HCT116 (cell line): Measurements from ENCODE around the gene MINDY4. TPM values are rescaled to one million over a fixed set of nuclear protein-coding genes. Genes with fewer than 3 reads are reported as not detected.

Source experiments
- ATAC-seq: fragments of 200-7000 bp; cut with Tn5 transposase; 2 replicates; pipeline ENCODE4 v1.9.1; 2020; ENCODE audit warnings: mild to moderate bottlenecking, moderate library complexity
- BruUV-seq: library from RNA; stranded (reverse); fragments of 400-500 nt; replicated peaks from 2 replicates; lab custom pipeline; 2021; lab: Mats Ljungman, UMichigan
- CTCF ChIA-PET: fragments of 300-600 bp; sonication (Branson Sonifier 250); formaldehyde crosslinking; loops from one replicate; lab custom pipeline; 2021; ENCODE audit warnings: antibody characterized with exemption; lab: Charles Lee
- POLR2A ChIA-PET: fragments of 300-600, 350-600 bp; sonication (Branson Sonifier 250); formaldehyde crosslinking; loops from one replicate; lab custom pipeline; 2021; ENCODE audit warnings: antibody characterized with exemption; lab: Charles Lee
- RAD21 ChIA-PET, 2 experiments: fragments of 300-600 bp; sonication (Branson Sonifier 250); formaldehyde crosslinking; loops; one replicate each; lab custom pipeline; 2023; ENCODE audit warnings: low total read pairs in 2 of 2; ENCODE audit not compliant: uncharacterized antibody in 2 of 2, unreplicated experiment in 2 of 2, low non-redundant PET in 1 of 2; lab: Charles Lee
- DNase-seq: peaks from one replicate; pipeline ENCODE4 v3.0.0-alpha.2; 2010; ENCODE audit warnings: low read depth, low spot score
- H2AFZ ChIP-seq: fragments of 200-600 bp; shearing (Covaris generic), sonication (generic); 2 replicates; pipeline ENCODE4 v1.6.1; 2017; ENCODE audit warnings: low read depth, mixed run types, mixed read lengths, antibody characterized with exemption, low read length; ENCODE audit not compliant: poor library complexity, severe bottlenecking
- H3K27ac ChIP-seq: 2 replicates; pipeline ENCODE4 v1.5.1; 2012; ENCODE audit warnings: low read depth, low read length
- H3K27me3 ChIP-seq: fragments of 200-600 bp; sonication (generic); 2 replicates; pipeline ENCODE4 v1.6.1; 2016; ENCODE audit warnings: mixed run types, low read length, mixed read lengths; ENCODE audit not compliant: insufficient read depth
- H3K36me3 ChIP-seq, 2 experiments: fragments of 200-500 bp in 1 of 2; fragments of 200-600 bp in 1 of 2; sonication (Bioruptor generic) in 1 of 2; sonication (generic) in 1 of 2; 2 replicates each; pipeline versions ENCODE4 v1.5.1 to v1.6.1; 2014 to 2016; ENCODE audit warnings: low read length in 2 of 2, inconsistent platforms in 1 of 2, mixed read lengths in 1 of 2, mixed run types in 1 of 2; ENCODE audit not compliant: insufficient read depth in 2 of 2, control insufficient read depth in 1 of 2
- H3K4me1 ChIP-seq, 2 experiments: fragments of 200-600 bp in 1 of 2; sonication (generic) in 1 of 2; 2 replicates each; pipeline versions ENCODE4 v1.5.1 to v1.6.1; 2012 to 2017; ENCODE audit warnings: low read length in 2 of 2, inconsistent platforms in 1 of 2, mild to moderate bottlenecking in 1 of 2, mixed read lengths in 1 of 2, mixed run types in 1 of 2, moderate library complexity in 1 of 2; ENCODE audit not compliant: insufficient read depth in 2 of 2, control insufficient read depth in 1 of 2
- H3K4me2 ChIP-seq: fragments of 200-600 bp; sonication (generic); 2 replicates; pipeline ENCODE4 v1.6.1; 2017; ENCODE audit warnings: mixed run types, low read length, mixed read lengths
- H3K4me3 ChIP-seq, 2 experiments: fragments of 200-600 bp in 1 of 2; sonication (generic) in 1 of 2; replicated peaks in 1 of 2; 2 replicates each; pipeline ENCODE4 v1.5.1; 2011 to 2016; ENCODE audit warnings: low read length in 2 of 2, control low read depth in 1 of 2, low read depth in 1 of 2, mild to moderate bottlenecking in 1 of 2, mixed read lengths in 1 of 2, mixed run types in 1 of 2
- H3K79me2 ChIP-seq: fragments of 200-600 bp; sonication (generic); 2 replicates; pipeline ENCODE4 v1.6.1; 2017; ENCODE audit warnings: mild to moderate bottlenecking, mixed run types, low read length, moderate library complexity, mixed read lengths; ENCODE audit not compliant: insufficient read depth
- H3K9ac ChIP-seq: fragments of 200-600 bp; sonication (generic); 2 replicates; pipeline ENCODE4 v1.6.1; 2016; ENCODE audit warnings: low read length, mixed read lengths
- H3K9me2 ChIP-seq: fragments of 200-600 bp; sonication (generic), shearing (Covaris generic); 2 replicates; pipeline ENCODE4 v1.6.1; 2017; ENCODE audit warnings: mixed run types, mild to moderate bottlenecking, moderate library complexity; ENCODE audit not compliant: insufficient read depth
- H3K9me3 ChIP-seq, 2 experiments: fragments of 200-500 bp in 1 of 2; fragments of 200-600 bp in 1 of 2; sonication (Bioruptor generic) in 1 of 2; sonication (generic) in 1 of 2; 2 replicates each; pipeline ENCODE4 v1.6.1; 2014 to 2017; ENCODE audit warnings: low read length in 2 of 2, mixed read lengths in 2 of 2, inconsistent platforms in 1 of 2, low read depth in 1 of 2, mild to moderate bottlenecking in 1 of 2, mixed run types in 1 of 2, moderate library complexity in 1 of 2; ENCODE audit not compliant: control insufficient read depth in 1 of 2, insufficient read depth in 1 of 2
- H4K20me1 ChIP-seq: fragments of 200-600 bp; sonication (generic), shearing (Covaris generic); 2 replicates; pipeline ENCODE4 v1.6.1; 2017; ENCODE audit warnings: mixed run types, mild to moderate bottlenecking, moderate library complexity; ENCODE audit not compliant: insufficient read depth
- CBX3 ChIP-seq: IDR thresholded peaks from 2 replicates; pipeline ENCODE4 v1.6.1; 2012; ENCODE audit warnings: low read depth
- EGR1 ChIP-seq: IDR thresholded peaks from 2 replicates; pipeline ENCODE4 v1.6.1; 2012; ENCODE audit warnings: low read depth
- EZH2 ChIP-seq: fragments of 200-600 bp; sonication (generic); IDR thresholded peaks from 2 replicates; pipeline ENCODE4 v1.6.1; 2017; ENCODE audit warnings: antibody characterized with exemption, mixed run types
- EZH2phosphoT487 ChIP-seq: fragments of 200-600 bp; IDR thresholded peaks from 2 replicates; pipeline ENCODE4 v1.6.1; 2018; ENCODE audit warnings: antibody characterized with exemption, borderline replicate concordance
- POLR2A ChIP-seq: IDR thresholded peaks from 2 replicates; pipeline ENCODE4 v1.7.0; 2011; ENCODE audit warnings: borderline replicate concordance; ENCODE audit not compliant: insufficient read depth, insufficient read length; ENCODE audit errors: extremely low read depth
- ZBTB33 ChIP-seq: IDR thresholded peaks from 2 replicates; pipeline ENCODE4 v1.6.1; 2011; ENCODE audit warnings: mild to moderate bottlenecking, low read length, moderate library complexity; ENCODE audit not compliant: insufficient replicate concordance; ENCODE audit errors: extremely low read depth
- ZFX ChIP-seq: fragments of 450-650 bp; IDR thresholded peaks from 2 replicates; pipeline ENCODE4 v1.6.1; 2017
- intact Hi-C: fragments of 100-400 bp; cut with micrococcal nuclease; formaldehyde crosslinking; loops from 2 replicates; pipeline ENCODE4 v1.10.0; 2022
- total RNA-seq: library from RNA; stranded (reverse); gene quantifications from one replicate; pipeline ENCODE4 v1.2.1, GENCODE V29; 2021; ENCODE audit not compliant: unreplicated experiment

MINDY4 gene
- total RNA-seq, 1 experiment from 2014 or later = 6.1 TPM

- H2AFZ ChIP-seq = no peak overlapping the region
- DNase-seq = no peak
- POLR2A ChIA-PET = no interaction called here
- no peak overlapping the region for H3K4me2 ChIP-seq
- H3K4me3 ChIP-seq = no peak overlapping the region
- CTCF ChIA-PET = no interaction called here
- BruUV-seq = no TSS peak
- RAD21 ChIA-PET = no interaction called here
- no peak overlapping the region for H3K9ac ChIP-seq
- no peaks in the 10 kb centered on the region for H3K9me2 ChIP-seq
- peaks cover 3 to 17% of the 10 kb centered on the region in 2 experiments; a peak in 3 of 4 replicates for H3K36me3 ChIP-seq
- H3K79me2 ChIP-seq = no peaks in the 10 kb centered on the region
- no peaks in the 10 kb centered on the region for H3K9me3 ChIP-seq
- TF ChIP-seq ZFX (no peak), EGR1 (no peak), CBX3 (no peak), EZH2phosphoT487 (no peak)
- H3K4me1 ChIP-seq = no peaks in the 10 kb centered on the region
- no peaks in the 10 kb centered on the region for H3K27me3 ChIP-seq
- intact Hi-C loops = no loop called here
- no peak overlapping the region for H3K27ac ChIP-seq
- no peak for ATAC-seq
- no peaks in the 10 kb centered on the region; the same call in 1 of the 2 replicates for H4K20me1 ChIP-seq
Observed at GRCh38 chr7:30785786-30786185, 14.6 kb downstream of the MINDY4 start.

GRCh38 chr7:30787486-30787885 is 16.3 kb downstream of the MINDY4 start:
- CTCF ChIA-PET = no interaction called here
- no peak for ATAC-seq
- H3K27ac ChIP-seq = no peak overlapping the region
- H3K27me3 ChIP-seq = no peaks in the 10 kb centered on the region
- H3K9me3 ChIP-seq = no peaks in the 10 kb centered on the region
- H3K4me2 ChIP-seq = no peak overlapping the region
- no peaks in the 10 kb centered on the region for H3K4me1 ChIP-seq
- no peak for TF ChIP-seq POLR2A
- no peak for TF ChIP-seq EZH2
- TF ChIP-seq ZBTB33 = no peak
- H3K4me3 ChIP-seq = no peak overlapping the region
- H3K9me2 ChIP-seq = no peaks in the 10 kb centered on the region
- H4K20me1 ChIP-seq = no peaks in the 10 kb centered on the region; the same call in 1 of the 2 replicates
- no peak overlapping the region for H3K9ac ChIP-seq
- RAD21 ChIA-PET = no interaction called here
- no peak overlapping the region for H2AFZ ChIP-seq
- H3K36me3 ChIP-seq = peaks cover 3 to 14% of the 10 kb centered on the region in 2 experiments; a peak in 3 of 4 replicates
- DNase-seq = no peak
- POLR2A ChIA-PET = no interaction called here
- BruUV-seq = no TSS peak
- no peaks in the 10 kb centered on the region for H3K79me2 ChIP-seq
- intact Hi-C loops = no loop called here
